ENCODE measurements around the gene LIPE. TPM values are rescaled to one million over a fixed set of nuclear protein-coding genes. Genes with fewer than 3 reads are reported as not detected.

Gene LIPE
- total RNA-seq, 1 experiment from 2014 or later, result 16.3 TPM

DNA sequence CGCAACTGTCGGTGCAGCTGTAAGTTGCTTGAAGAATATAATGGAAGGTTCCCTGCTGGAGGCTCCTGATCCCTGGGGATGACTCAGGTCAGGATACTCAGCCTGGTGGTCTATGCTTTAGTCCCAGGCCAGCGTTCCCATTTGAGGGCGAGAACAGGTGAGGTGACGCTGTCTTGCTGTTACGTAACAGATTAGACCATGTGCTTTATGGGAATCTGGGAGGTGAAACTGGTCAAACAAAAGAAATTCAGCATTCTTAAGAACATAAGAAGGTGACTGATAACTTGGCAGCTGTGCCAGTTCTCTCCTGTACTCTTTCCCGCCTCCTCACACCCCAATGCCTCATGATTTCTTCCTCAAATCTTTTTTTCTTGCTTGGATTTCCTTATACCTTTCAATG lies 15.6 kb upstream of the LIPE start, which contains the start of gene CXCL17:
CXCL17 (minus strand) TSS at position 114 of the 400 bp plus-strand sequence. CDS start 114 bp downstream, outside the sequence.
- H3K9ac ChIP-seq (ENCODE audit: low read length), result no peak within 1 kb of the TSS
- no peaks in the 10 kb centered on the region for H3K27me3 ChIP-seq (ENCODE audit: low read length)
- no peaks in the 10 kb centered on the region for H3K79me2 ChIP-seq (ENCODE audit: low read length)
- no peaks in the 10 kb centered on the region for H3K9me2 ChIP-seq (replicated peaks; ENCODE audit: insufficient read depth, low read length)
- peak; percentile 38 for DNase-seq
- H3K36me3 ChIP-seq (ENCODE audit: insufficient read depth, low read length), result no peaks in the 10 kb centered on the region
- H3K4me3 ChIP-seq (ENCODE audit: low read length), result no peak within 1 kb of the TSS
- no peak within 1 kb of the TSS for H3K4me2 ChIP-seq (ENCODE audit: low read depth, low read length, poor library complexity, severe bottlenecking)
- H4K20me1 ChIP-seq (ENCODE audit: insufficient read depth, low read depth, low read length), result no peaks in the 10 kb centered on the region
- H3K9me3 ChIP-seq (ENCODE audit: low read length), result no peaks in the 10 kb centered on the region
- H3K27ac ChIP-seq (ENCODE audit: low read length), result no peak within 1 kb of the TSS
- H3K4me1 ChIP-seq (ENCODE audit: low read length), result 0 out of 2 replicates have a peak, but pooled peaks cover 3% of the 10 kb centered on the region
- no peak within 1 kb of the TSS for H2AFZ ChIP-seq (ENCODE audit: low read length)

DNA sequence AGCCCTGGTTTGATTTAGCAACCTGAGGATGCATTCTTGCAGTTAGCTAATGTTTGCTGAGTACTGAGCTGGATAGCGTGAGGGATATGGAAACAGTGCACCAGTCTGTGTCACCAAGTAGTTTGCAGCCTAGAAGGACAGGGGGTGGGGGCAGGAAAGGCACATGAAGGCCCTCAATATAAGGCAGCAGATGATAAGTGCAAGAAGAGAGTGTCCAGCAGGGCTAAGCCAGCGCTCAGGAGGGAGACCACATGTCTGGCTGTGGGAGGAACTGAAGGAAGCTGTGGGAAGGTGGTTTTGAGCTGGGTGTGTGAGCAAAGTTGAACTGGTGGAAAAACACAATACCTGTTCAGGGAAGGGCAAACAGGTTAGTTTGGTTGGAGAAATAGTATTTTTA lies 13.9 kb upstream of the LIPE start:
- Histone ChIP-seq H2AFZ (ENCODE audit: low read length) (no peak overlapping the region), H3K9me3 (ENCODE audit: low read length) (no peaks in the 10 kb centered on the region), H3K4me3 (ENCODE audit: low read length) (no peak overlapping the region), H3K9ac (ENCODE audit: low read length) (no peak overlapping the region), H3K79me2 (ENCODE audit: low read length) (no peaks in the 10 kb centered on the region), H4K20me1 (ENCODE audit: insufficient read depth, low read depth, low read length) (no peaks in the 10 kb centered on the region), H3K4me2 (ENCODE audit: low read depth, low read length, poor library complexity, severe bottlenecking) (no peak overlapping the region), H3K27me3 (ENCODE audit: low read length) (no peaks in the 10 kb centered on the region), H3K9me2 (replicated peaks; ENCODE audit: insufficient read depth, low read length) (no peaks in the 10 kb centered on the region), H3K4me1 (ENCODE audit: low read length) (0 out of 2 replicates have a peak, but pooled peaks cover 3% of the 10 kb centered on the region), H3K27ac (ENCODE audit: low read length) (no peak overlapping the region), H3K36me3 (ENCODE audit: insufficient read depth, low read length) (no peaks in the 10 kb centered on the region)
- DNase-seq, result peak; percentile 20

DNA sequence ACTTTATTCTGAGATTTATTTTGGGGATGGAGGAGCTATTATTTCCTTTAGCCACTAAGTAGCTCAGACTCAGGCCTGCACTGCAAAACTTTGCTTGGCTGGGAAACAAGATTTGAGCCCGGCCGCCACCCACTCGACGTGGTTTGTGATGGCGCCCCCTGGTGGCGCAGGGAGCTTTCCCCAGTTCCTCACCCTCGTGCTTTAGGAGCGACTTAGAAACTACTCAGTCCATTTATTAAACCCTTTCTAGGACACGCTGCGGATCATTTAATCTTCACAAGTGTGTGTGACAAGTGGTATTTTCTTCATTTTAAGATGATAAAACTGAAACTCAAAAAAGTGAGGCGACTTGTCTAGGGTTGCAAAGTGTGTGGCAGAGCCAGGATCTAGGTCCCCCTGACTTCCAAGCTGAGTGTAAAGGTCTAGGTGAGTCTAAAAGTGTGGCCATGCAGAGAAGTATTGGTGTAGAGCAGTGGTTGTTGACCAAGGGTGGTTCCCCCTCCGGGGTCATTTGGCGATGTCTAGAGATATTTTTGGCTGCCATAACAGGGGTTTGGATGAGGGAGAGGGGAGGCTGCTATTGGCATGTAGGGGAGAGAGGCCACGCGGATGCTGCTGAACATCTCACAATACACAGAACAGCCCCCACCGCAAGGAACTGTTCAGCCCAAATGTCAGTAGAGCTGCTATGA lies 13.3 kb upstream of the LIPE start:
- Histone ChIP-seq H3K4me2 (ENCODE audit: low read depth, low read length, poor library complexity, severe bottlenecking) (no peak overlapping the region), H3K9ac (ENCODE audit: low read length) (no peak overlapping the region), H4K20me1 (ENCODE audit: insufficient read depth, low read depth, low read length) (no peaks in the 10 kb centered on the region), H3K4me3 (ENCODE audit: low read length) (no peak overlapping the region), H3K36me3 (ENCODE audit: insufficient read depth, low read length) (no peaks in the 10 kb centered on the region), H2AFZ (ENCODE audit: low read length) (no peak overlapping the region), H3K27ac (ENCODE audit: low read length) (no peak overlapping the region), H3K9me3 (ENCODE audit: low read length) (no peaks in the 10 kb centered on the region), H3K79me2 (ENCODE audit: low read length) (no peaks in the 10 kb centered on the region), H3K9me2 (replicated peaks; ENCODE audit: insufficient read depth, low read length) (no peaks in the 10 kb centered on the region), H3K27me3 (ENCODE audit: low read length) (no peaks in the 10 kb centered on the region), H3K4me1 (ENCODE audit: low read length) (0 out of 2 replicates have a peak, but pooled peaks cover 3% of the 10 kb centered on the region)
- peak; percentile 94 for DNase-seq

DNA sequence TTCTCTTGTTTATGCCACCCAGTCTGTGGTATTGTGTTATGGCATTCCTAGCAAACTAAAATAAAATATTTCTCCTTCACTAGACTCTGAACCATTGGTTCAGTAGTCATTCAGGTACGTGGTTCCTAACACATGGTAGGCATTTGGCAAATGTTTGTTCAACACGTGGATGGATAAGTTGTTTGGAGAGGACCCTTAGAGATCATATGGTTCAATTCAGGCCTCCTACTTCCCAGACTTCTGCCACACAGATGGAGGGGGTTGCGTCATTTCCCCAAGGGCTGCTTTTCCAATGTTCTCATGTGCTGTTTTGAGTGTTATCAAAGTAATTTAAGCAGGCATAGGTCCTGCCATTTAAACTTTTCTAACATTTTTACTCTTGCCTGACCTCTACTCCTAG lies 8.8 kb upstream of the LIPE start:
- Histone ChIP-seq H4K20me1 (ENCODE audit: insufficient read depth, low read depth, low read length) (no peaks in the 10 kb centered on the region), H3K4me2 (ENCODE audit: low read depth, low read length, poor library complexity, severe bottlenecking) (no peak overlapping the region), H3K27ac (ENCODE audit: low read length) (no peak overlapping the region), H3K36me3 (ENCODE audit: insufficient read depth, low read length) (no peaks in the 10 kb centered on the region), H3K27me3 (ENCODE audit: low read length) (no peaks in the 10 kb centered on the region), H2AFZ (ENCODE audit: low read length) (no peak overlapping the region), H3K9me2 (replicated peaks; ENCODE audit: insufficient read depth, low read length) (no peaks in the 10 kb centered on the region), H3K4me1 (ENCODE audit: low read length) (peaks cover 6% of the 10 kb centered on the region), H3K9me3 (ENCODE audit: low read length) (no peaks in the 10 kb centered on the region), H3K79me2 (ENCODE audit: low read length) (no peaks in the 10 kb centered on the region), H3K4me3 (ENCODE audit: low read length) (no peak overlapping the region), H3K9ac (ENCODE audit: low read length) (no peak overlapping the region)
- peak; percentile 16 for DNase-seq

DNA sequence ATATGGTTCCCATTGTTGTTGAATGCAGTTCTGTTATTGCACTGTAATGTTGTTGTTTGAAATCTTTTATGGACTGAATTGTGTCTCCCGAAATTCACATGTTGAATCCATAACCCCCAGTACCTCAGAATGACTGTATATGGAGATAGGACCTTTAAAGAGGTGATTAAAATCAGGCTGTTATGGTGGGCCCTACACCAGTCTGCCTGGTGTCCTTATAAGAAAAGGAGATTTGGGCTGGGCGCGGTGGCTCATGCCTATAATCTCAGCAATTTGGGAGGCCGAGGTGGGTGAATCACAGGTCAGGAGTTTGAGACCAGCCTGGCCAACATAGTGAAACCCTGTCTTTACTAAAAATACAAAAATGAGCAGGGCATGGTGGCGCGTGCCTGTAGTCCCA lies 8.1 kb upstream of the LIPE start:
- Histone ChIP-seq H3K4me2 (ENCODE audit: low read depth, low read length, poor library complexity, severe bottlenecking) (no peak overlapping the region), H3K4me1 (ENCODE audit: low read length) (peaks cover 3% of the 10 kb centered on the region), H3K9me3 (ENCODE audit: low read length) (no peaks in the 10 kb centered on the region), H3K9me2 (replicated peaks; ENCODE audit: insufficient read depth, low read length) (no peaks in the 10 kb centered on the region), H3K36me3 (ENCODE audit: insufficient read depth, low read length) (no peaks in the 10 kb centered on the region), H3K27ac (ENCODE audit: low read length) (no peak overlapping the region), H4K20me1 (ENCODE audit: insufficient read depth, low read depth, low read length) (no peaks in the 10 kb centered on the region), H3K9ac (ENCODE audit: low read length) (no peak overlapping the region), H3K27me3 (ENCODE audit: low read length) (no peaks in the 10 kb centered on the region), H3K79me2 (ENCODE audit: low read length) (no peaks in the 10 kb centered on the region), H3K4me3 (ENCODE audit: low read length) (no peak overlapping the region), H2AFZ (ENCODE audit: low read length) (no peak overlapping the region)
- no peak for DNase-seq

- H3K9me3 ChIP-seq (ENCODE audit: low read length), result no peaks in the 10 kb centered on the region
- peak overlapping the region; percentile 28 for H3K9ac ChIP-seq (ENCODE audit: low read length)
- no peaks in the 10 kb centered on the region for H3K79me2 ChIP-seq (ENCODE audit: low read length)
- 0 out of 2 replicates have a peak overlapping the region, but pooled peaks have one; percentile 55 for H2AFZ ChIP-seq (ENCODE audit: low read length)
- no peak overlapping the region for H3K27ac ChIP-seq (ENCODE audit: low read length)
- DNase-seq, result peak; percentile 88
- no peaks in the 10 kb centered on the region for H3K36me3 ChIP-seq (ENCODE audit: insufficient read depth, low read length)
- H3K27me3 ChIP-seq (ENCODE audit: low read length), result no peaks in the 10 kb centered on the region
- no peaks in the 10 kb centered on the region for H4K20me1 ChIP-seq (ENCODE audit: insufficient read depth, low read depth, low read length)
- H3K4me3 ChIP-seq (ENCODE audit: low read length), result no peak overlapping the region
- H3K4me1 ChIP-seq (ENCODE audit: low read length), result peaks cover 3% of the 10 kb centered on the region
- H3K9me2 ChIP-seq (replicated peaks; ENCODE audit: insufficient read depth, low read length), result no peaks in the 10 kb centered on the region
- H3K4me2 ChIP-seq (ENCODE audit: low read depth, low read length, poor library complexity, severe bottlenecking), result no peak overlapping the region
Observed at GRCh38 chr19:42433503-42434260, 6.5 kb upstream of the LIPE start.

DNA sequence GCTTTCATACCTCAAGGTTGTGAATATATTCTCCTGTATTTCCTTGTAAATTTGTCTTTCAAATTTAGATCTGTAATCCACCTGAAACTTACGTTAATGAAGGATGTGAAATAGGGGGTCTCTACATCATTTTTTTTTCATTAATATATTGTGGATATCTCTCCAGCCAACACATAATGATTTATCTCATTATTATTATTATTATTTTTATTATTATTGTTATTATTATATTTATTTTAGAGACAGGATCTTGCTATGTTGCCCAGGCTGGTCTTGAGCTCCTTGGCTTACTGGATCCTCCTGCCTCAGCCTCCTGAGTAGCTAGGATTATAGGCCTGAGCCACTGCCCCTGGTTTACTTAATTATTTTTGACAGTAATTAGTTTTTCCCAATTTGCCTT lies 4.3 kb upstream of the LIPE start:
- H3K27ac ChIP-seq (ENCODE audit: low read length), result no peak overlapping the region
- peak; percentile 15 for DNase-seq
- H3K4me2 ChIP-seq (ENCODE audit: low read depth, low read length, poor library complexity, severe bottlenecking), result no peak overlapping the region
- H3K36me3 ChIP-seq (ENCODE audit: insufficient read depth, low read length), result no peaks in the 10 kb centered on the region
- H3K27me3 ChIP-seq (ENCODE audit: low read length), result no peaks in the 10 kb centered on the region
- no peaks in the 10 kb centered on the region for H3K9me2 ChIP-seq (replicated peaks; ENCODE audit: insufficient read depth, low read length)
- peaks cover 3% of the 10 kb centered on the region for H3K4me1 ChIP-seq (ENCODE audit: low read length)
- H2AFZ ChIP-seq (ENCODE audit: low read length), result no peak overlapping the region
- H3K79me2 ChIP-seq (ENCODE audit: low read length), result no peaks in the 10 kb centered on the region
- H4K20me1 ChIP-seq (ENCODE audit: insufficient read depth, low read depth, low read length), result no peaks in the 10 kb centered on the region
- no peaks in the 10 kb centered on the region for H3K9me3 ChIP-seq (ENCODE audit: low read length)
- H3K9ac ChIP-seq (ENCODE audit: low read length), result no peak overlapping the region
- H3K4me3 ChIP-seq (ENCODE audit: low read length), result no peak overlapping the region

DNA sequence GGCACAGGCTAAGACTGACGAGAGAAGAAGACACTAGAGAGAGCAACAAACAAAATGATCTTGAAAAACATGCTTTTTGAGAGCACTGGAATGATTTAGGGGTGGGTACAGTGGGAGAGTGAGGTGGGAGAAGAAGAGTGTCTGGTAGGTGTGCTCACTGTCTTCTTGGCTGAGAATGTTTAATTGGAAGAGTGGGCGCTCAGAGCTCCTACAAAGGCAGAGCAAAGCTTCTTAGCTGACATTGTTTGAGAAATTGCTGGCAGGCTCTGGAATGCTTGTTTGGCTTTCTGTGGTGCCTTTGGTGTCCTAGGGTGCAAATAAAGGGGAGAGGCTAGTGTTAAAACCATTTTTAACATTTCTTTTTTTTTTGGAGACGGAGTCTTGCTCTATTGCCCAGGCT lies 1.5 kb upstream of the LIPE start:
- DNase-seq, result no peak
- Histone ChIP-seq H3K36me3 (ENCODE audit: insufficient read depth, low read length) (no peaks in the 10 kb centered on the region), H3K9me2 (replicated peaks; ENCODE audit: insufficient read depth, low read length) (no peaks in the 10 kb centered on the region), H3K4me2 (ENCODE audit: low read depth, low read length, poor library complexity, severe bottlenecking) (no peak overlapping the region), H3K9me3 (ENCODE audit: low read length) (no peaks in the 10 kb centered on the region), H3K27ac (ENCODE audit: low read length) (no peak overlapping the region), H3K79me2 (ENCODE audit: low read length) (no peaks in the 10 kb centered on the region), H3K4me1 (ENCODE audit: low read length) (peaks cover 9% of the 10 kb centered on the region), H3K27me3 (ENCODE audit: low read length) (no peaks in the 10 kb centered on the region), H2AFZ (ENCODE audit: low read length) (no peak overlapping the region), H3K4me3 (ENCODE audit: low read length) (no peak overlapping the region), H4K20me1 (ENCODE audit: insufficient read depth, low read depth, low read length) (no peaks in the 10 kb centered on the region), H3K9ac (ENCODE audit: low read length) (no peak overlapping the region)
